ENCODE measurements around the gene OR2T11.

DNA sequence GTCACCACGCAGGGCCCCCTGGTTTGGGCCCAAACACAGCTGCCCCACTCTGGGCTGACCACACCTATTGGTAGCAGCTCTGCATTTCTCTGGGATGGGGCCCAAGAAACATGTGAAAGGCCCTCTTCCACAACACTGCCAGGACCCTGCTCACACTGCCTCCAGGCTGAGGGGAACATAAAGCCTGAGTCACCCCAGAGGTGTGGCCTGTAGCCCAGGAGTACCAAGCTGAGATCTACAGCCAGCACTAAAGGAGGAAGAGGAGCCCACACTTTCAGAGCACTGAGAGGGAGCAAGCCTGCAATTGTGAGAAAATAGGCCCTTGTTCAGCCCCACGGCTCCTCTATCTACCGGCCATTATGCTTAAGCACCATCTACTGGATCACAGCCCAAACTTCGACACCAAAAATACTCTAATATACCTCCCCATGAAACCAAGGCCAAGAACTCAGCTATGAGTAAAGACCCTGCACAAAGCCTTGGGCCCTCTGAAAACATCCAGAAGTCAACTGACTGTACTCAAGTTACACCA, 22.9 kb downstream of the OR2T11 start:
- TF ChIP-seq EZH2 (IDR thresholded peaks at IDR 0.05): no peak
- no peak for TF ChIP-seq POLR2AphosphoS5 (IDR thresholded peaks at IDR 0.05; ENCODE audit: borderline replicate concordance, low read depth, low read length)
